Erythroblast (primary cell): ENCODE results near the gene HRK.

Experiments
- DNase-seq, 2 experiments: peaks; one replicate each; lab custom pipeline; 2025; lab: John Stamatoyannopoulos, UW
- GATA1 ChIP-seq: IDR thresholded peaks from 2 replicates; pipeline ENCODE4 v1.6.1; 2011; ENCODE audit warnings: low read depth, mild to moderate bottlenecking, control low read depth, low read length, moderate library complexity
- POLR2A ChIP-seq: IDR thresholded peaks from 2 replicates; pipeline ENCODE4 v1.6.1; 2011; ENCODE audit warnings: mild to moderate bottlenecking, low read length

Gene HRK

GRCh38 chr12:116864371-116865160 lies 16.7 kb downstream of the HRK start:
- no peak for DNase-seq
- no peak for TF ChIP-seq POLR2A
- no peak for TF ChIP-seq GATA1

GRCh38 chr12:116863275-116863767 lies 17.9 kb downstream of the HRK start:
- no peak for TF ChIP-seq POLR2A
- DNase-seq, result peak; percentile 8 to 35

- TF ChIP-seq POLR2A (no peak), GATA1 (no peak)
- DNase-seq, result no peak
Observed at GRCh38 chr12:116862167-116862566, 19.1 kb downstream of the HRK start.

- no peak for TF ChIP-seq GATA1
- no peak for TF ChIP-seq POLR2A
- DNase-seq, result no peak
Observed at GRCh38 chr12:116861320-116861719, 19.9 kb downstream of the HRK start.

- TF ChIP-seq GATA1, result no peak
- no peak for TF ChIP-seq POLR2A
- DNase-seq, result no peak
Observed at GRCh38 chr12:116860263-116860662, 21.0 kb downstream of the HRK start.

GRCh38 chr12:116859079-116859478 lies 22.2 kb downstream of the HRK start:
- DNase-seq, result no peak
- TF ChIP-seq POLR2A (no peak), GATA1 (no peak)

GRCh38 chr12:116856729-116857128 lies 24.5 kb downstream of the HRK start:
- DNase-seq, result no peak
- TF ChIP-seq POLR2A (no peak), GATA1 (no peak)

- no peak for DNase-seq
- no peak for TF ChIP-seq POLR2A
- TF ChIP-seq GATA1, result no peak
Observed at GRCh38 chr12:116855744-116856470, 25.3 kb downstream of the HRK start.

- TF ChIP-seq GATA1 (no peak), POLR2A (no peak)
- DNase-seq, result no peak
Observed at GRCh38 chr12:116853507-116853906, 27.7 kb downstream of the HRK start.

- DNase-seq, result no peak
Observed at GRCh38 chr12:116852303-116852702, 28.9 kb downstream of the HRK start.

GRCh38 chr12:116849216-116849615 lies 32.0 kb downstream of the HRK start:
- DNase-seq, result no peak
- no peak for TF ChIP-seq POLR2A
- TF ChIP-seq GATA1, result no peak

More at GRCh38 chr12:116852303-116852702, 28.9 kb downstream of the HRK start:
- TF ChIP-seq GATA1, result no peak
- no peak for TF ChIP-seq POLR2A

GRCh38 chr12:116843085-116843484 lies 38.2 kb downstream of the HRK start:
- DNase-seq, result no peak
- no peak for TF ChIP-seq GATA1
- TF ChIP-seq POLR2A, result no peak

GRCh38 chr12:116839287-116839830 lies 41.9 kb downstream of the HRK start:
- TF ChIP-seq GATA1 (no peak), POLR2A (no peak)
- DNase-seq, result no peak

- no peak for DNase-seq
- TF ChIP-seq GATA1 (no peak), POLR2A (no peak)
Observed at GRCh38 chr12:116838365-116838764, 42.9 kb downstream of the HRK start.

GRCh38 chr12:116837097-116837496 lies 44.1 kb downstream of the HRK start:
- TF ChIP-seq GATA1 (no peak), POLR2A (no peak)
- DNase-seq, result no peak
